IMR-90 (cell line): ENCODE measurements around the gene ARHGAP32. TPM values are rescaled to one million over a fixed set of nuclear protein-coding genes. Genes with fewer than 3 reads are reported as not detected.
A peak's percentile ranks its signal among the peaks of the same experiment; 100 is the strongest.

Source experiments
- ATAC-seq: fragments of 200-7000 bp; cut with Tn5 transposase; 2 replicates; pipeline ENCODE4 v1.9.1; 2020; ENCODE audit warnings: low read depth, mild to moderate bottlenecking, moderate library complexity
- BruUV-seq: library from RNA; stranded (reverse); fragments of 400-500 nt; replicated peaks from 2 replicates; lab custom pipeline; 2021; lab: Mats Ljungman, UMichigan
- CTCF ChIA-PET: fragments of 300-600 bp; formaldehyde crosslinking; extraction: SDS; loops from one replicate; lab custom pipeline; 2021; ENCODE audit warnings: antibody characterized with exemption; lab: Yijun Ruan, JAX
- POLR2A ChIA-PET: fragments of 300-600 bp; sonication (Branson Sonifier 250); formaldehyde crosslinking; loops from one replicate; lab custom pipeline; 2022; ENCODE audit warnings: antibody characterized with exemption; ENCODE audit not compliant: unreplicated experiment; lab: Charles Lee
- DNase-seq: peaks from one replicate; pipeline ENCODE4 v3.0.0; 2013
- H2AFZ ChIP-seq: replicated peaks from 2 replicates; pipeline ENCODE3; 2013; ENCODE audit warnings: low read length, mild to moderate bottlenecking; ENCODE audit not compliant: poor library complexity
- H2AK5ac ChIP-seq: 2 replicates; pipeline ENCODE4 v1.6.1; 2013; ENCODE audit warnings: low read depth, low read length, inconsistent platforms
- H2AK9ac ChIP-seq: replicated peaks from 2 replicates; pipeline ENCODE3; 2013; ENCODE audit warnings: mild to moderate bottlenecking, low read depth, low read length, moderate library complexity; ENCODE audit not compliant: poor library complexity
- H2BK120ac ChIP-seq: 2 replicates; pipeline ENCODE4 v1.6.1; 2013; ENCODE audit warnings: low read depth, low read length, inconsistent platforms
- H2BK15ac ChIP-seq: 3 replicates; pipeline ENCODE4 v1.6.1; 2013; ENCODE audit warnings: low read depth, low read length, inconsistent platforms
- H2BK20ac ChIP-seq: 2 replicates; pipeline ENCODE4 v1.6.1; 2013; ENCODE audit warnings: low read depth, mild to moderate bottlenecking, inconsistent platforms, low read length, moderate library complexity
- H2BK5ac ChIP-seq: 2 replicates; pipeline ENCODE4 v1.6.1; 2013; ENCODE audit warnings: mild to moderate bottlenecking, low read depth, low read length, inconsistent platforms; ENCODE audit not compliant: poor library complexity, severe bottlenecking
- H3K14ac ChIP-seq: replicated peaks from 2 replicates; pipeline ENCODE4 v1.6.1; 2013; ENCODE audit warnings: low read depth, low read length, inconsistent platforms
- H3K18ac ChIP-seq: 2 replicates; pipeline ENCODE4 v1.6.1; 2013; ENCODE audit warnings: low read depth, low read length, control low read depth
- H3K23ac ChIP-seq: 2 replicates; pipeline ENCODE4 v1.6.1; 2013; ENCODE audit warnings: low read depth, low read length, inconsistent platforms
- H3K27ac ChIP-seq: 2 replicates; pipeline ENCODE4 v1.5.1; 2013; ENCODE audit warnings: mild to moderate bottlenecking, control low read depth, low read length; ENCODE audit not compliant: insufficient read depth
- H3K27me3 ChIP-seq: 2 replicates; pipeline ENCODE4 v1.6.1; 2013; ENCODE audit warnings: low read length; ENCODE audit not compliant: control insufficient read depth, insufficient read depth
- H3K36me3 ChIP-seq: 2 replicates; pipeline ENCODE4 v1.6.1; 2013; ENCODE audit warnings: low read length, mixed read lengths; ENCODE audit not compliant: control insufficient read depth, insufficient read depth
- H3K4ac ChIP-seq: 2 replicates; pipeline ENCODE4 v1.6.1; 2013; ENCODE audit warnings: low read depth, low read length, inconsistent platforms
- H3K4me1 ChIP-seq: 2 replicates; pipeline ENCODE4 v1.6.1; 2013; ENCODE audit warnings: low read length, mixed read lengths; ENCODE audit not compliant: control insufficient read depth, insufficient read depth
- H3K4me2 ChIP-seq: 2 replicates; pipeline ENCODE4 v1.6.1; 2013; ENCODE audit warnings: low read depth, mild to moderate bottlenecking, control low read depth, low read length, moderate library complexity
- H3K4me3 ChIP-seq: 2 replicates; pipeline ENCODE4 v1.5.1; 2013; ENCODE audit warnings: low read depth, mild to moderate bottlenecking, control low read depth, low read length, moderate library complexity; ENCODE audit not compliant: insufficient read depth
- H3K56ac ChIP-seq: 2 replicates; pipeline ENCODE4 v1.6.1; 2013; ENCODE audit warnings: low read length, inconsistent platforms; ENCODE audit not compliant: insufficient read depth; ENCODE audit errors: extremely low read depth
- H3K79me1 ChIP-seq, 2 experiments: 2 replicates each; pipeline ENCODE4 v1.6.1; 2013; ENCODE audit warnings: low read length in 2 of 2, inconsistent platforms in 1 of 2, low read depth in 1 of 2
- H3K9ac ChIP-seq: 2 replicates; pipeline ENCODE4 v1.6.1; 2013; ENCODE audit warnings: low read depth, low read length, control low read depth
- H3K9me1 ChIP-seq: 2 replicates; pipeline ENCODE4 v1.6.1; 2013; ENCODE audit warnings: low read length, inconsistent platforms; ENCODE audit not compliant: insufficient read depth
- H3K9me3 ChIP-seq: 2 replicates; pipeline ENCODE4 v1.6.1; 2013; ENCODE audit warnings: low read length; ENCODE audit not compliant: control insufficient read depth, insufficient read depth
- H4K20me1 ChIP-seq: 2 replicates; pipeline ENCODE4 v1.6.1; 2013; ENCODE audit warnings: low read length, inconsistent platforms; ENCODE audit not compliant: insufficient read depth
- H4K5ac ChIP-seq: 2 replicates; pipeline ENCODE4 v1.6.1; 2013; ENCODE audit warnings: mild to moderate bottlenecking, low read depth, low read length, control low read depth
- H4K8ac ChIP-seq, 2 experiments: 2 replicates each; pipeline ENCODE4 v1.6.1; 2013; ENCODE audit warnings: low read depth in 2 of 2, low read length in 2 of 2, control low read depth in 1 of 2, inconsistent platforms in 1 of 2
- H4K91ac ChIP-seq: 2 replicates; pipeline ENCODE4 v1.6.1; 2013; ENCODE audit warnings: low read depth, low read length, inconsistent platforms; ENCODE audit not compliant: insufficient read depth
- BHLHE40 ChIP-seq: fragments of 150-350 bp; IDR thresholded peaks from 2 replicates; pipeline ENCODE4 v1.6.1; 2016; ENCODE audit warnings: mild to moderate bottlenecking, low read depth, low read length
- CEBPB ChIP-seq: IDR thresholded peaks from 2 replicates; pipeline ENCODE4 v1.6.1; 2012; ENCODE audit warnings: low read depth, low read length, improper control_type of control experiment
- WGBS, 2 experiments: methylation state at CpG; one replicate each; pipeline versions ENCODE4 v1.1.5 to v1.1.7; 2013; ENCODE audit warnings: missing lambda C conversion rate in 2 of 2; ENCODE audit not compliant: insufficient read length in 1 of 2; ENCODE audit errors: extremely low coverage in 2 of 2; 5-methylcytosine and 5-hydroxymethylcytosine counted together
- dilution Hi-C: fragments of 300-500 bp; cut with HindIII; formaldehyde crosslinking; loops from one replicate; pipeline ENCODE4 v1.14.3; 2018; ENCODE audit warnings: low sequenced_read_pairs; ENCODE audit not compliant: unreplicated experiment
- in situ Hi-C: fragments of 300-500 bp; cut with MboI; formaldehyde crosslinking; loops from 3 replicates; pipeline ENCODE4 v1.14.3; 2019; ENCODE audit warnings: low sequenced_read_pairs, inconsistent platforms, mixed read lengths
- intact Hi-C: fragments of 100-400 bp; cut with micrococcal nuclease; formaldehyde crosslinking; loops from 2 replicates; pipeline ENCODE4 v1.10.0; 2022
- polyA plus RNA-seq, 3 experiments: library from polyadenylated mRNA; depleted of rRNA; stranded (reverse); fragments of >200 nt; gene quantifications; 2 replicates each; pipeline ENCODE4 v1.2.3, GENCODE V29; 2012; ENCODE audit warnings: low replicate concordance in 1 of 3
- total RNA-seq: library from RNA; depleted of rRNA; stranded (reverse); fragments of >200 nt; gene quantifications from 2 replicates; pipeline ENCODE4 v1.2.3, GENCODE V29; 2012

Gene ARHGAP32
- total and polyA plus RNA-seq, 2 of the 4 experiments (the other 2 are of a cell fraction) = 4.1 to 8.4 TPM

GRCh38 chr11:128963744-128964325, 228.3 kb downstream of the ARHGAP32 start:
- H3K56ac ChIP-seq = no peak overlapping the region
- H3K9me3 ChIP-seq = no peaks in the 10 kb centered on the region
- no peak overlapping the region for H3K4me3 ChIP-seq
- 0 out of 2 replicates have a peak, but pooled peaks have one; percentile 10 for TF ChIP-seq CEBPB
- no peak for TF ChIP-seq BHLHE40
- H3K9ac ChIP-seq = no peak overlapping the region
- no peak overlapping the region for H2BK20ac ChIP-seq
- in situ Hi-C loops (loop anchor here (25.0 kb wide), 2 partner anchors 802 to 927 kb away; no protein-coding TSS in a partner anchor), intact Hi-C loops (no loop called here), dilution Hi-C loops (no loop called here)
- no peak overlapping the region for H2BK120ac ChIP-seq
- no peaks in the 10 kb centered on the region for H3K4me1 ChIP-seq
- no peak overlapping the region for H2BK5ac ChIP-seq
- no peak overlapping the region for H3K27ac ChIP-seq
- H3K23ac ChIP-seq = no peak overlapping the region
- H4K91ac ChIP-seq = no peak overlapping the region
- no peak overlapping the region for H3K18ac ChIP-seq
- peaks cover 2% of the 10 kb centered on the region; the same call in 1 of the 2 replicates for H3K27me3 ChIP-seq
- no peak overlapping the region for H2AK9ac ChIP-seq
- no TSS peak for BruUV-seq
- DNase-seq (peak; percentile 20), ATAC-seq (no peak)
- H2AFZ ChIP-seq = no peak overlapping the region
- no peak overlapping the region for H2BK15ac ChIP-seq
- no peaks in the 10 kb centered on the region for H3K79me1 ChIP-seq
- H3K4ac ChIP-seq = no peak overlapping the region
- H2AK5ac ChIP-seq = no peak overlapping the region
- no peaks in the 10 kb centered on the region for H4K20me1 ChIP-seq
- 100% methylated on average over 2 of the region's 3 CpGs; no CpG with 5 or more reads in 1 of the 2 experiments for WGBS, 2 experiments
- H3K9me1 ChIP-seq = no peaks in the 10 kb centered on the region
- CTCF ChIA-PET = interaction anchor here (1.2 kb wide), 1 partner anchor 806 kb away, joined by 3 read pairs; no protein-coding TSS in a partner anchor
- peaks cover 1% of the 10 kb centered on the region for H3K36me3 ChIP-seq
- no peak overlapping the region for H4K8ac ChIP-seq
- POLR2A ChIA-PET = no interaction called here
- H4K5ac ChIP-seq = no peak overlapping the region
- no peak overlapping the region for H3K14ac ChIP-seq
- no peak overlapping the region for H3K4me2 ChIP-seq
